ENCODE measurements around the gene MDFIC.

MDFIC gene

GRCh38 chr7:115044224-115044623, 122.3 kb downstream of the MDFIC start:
- DNase-seq: no peak

GRCh38 chr7:115047958-115048720, 126.2 kb downstream of the MDFIC start:
- DNase-seq: no peak

GRCh38 chr7:115052706-115053105, 130.8 kb downstream of the MDFIC start:
- no peak for DNase-seq

- DNase-seq: no peak
Measured at GRCh38 chr7:115054478-115055065, 132.7 kb downstream of the MDFIC start.

- no peak for DNase-seq
Measured at GRCh38 chr7:115056019-115056418, 134.1 kb downstream of the MDFIC start.

GRCh38 chr7:115058726-115059125, 136.8 kb downstream of the MDFIC start:
- DNase-seq: no peak

GRCh38 chr7:115059321-115059720, 137.4 kb downstream of the MDFIC start:
- no peak for DNase-seq

GRCh38 chr7:115060095-115060870, 138.4 kb downstream of the MDFIC start:
- no peak for DNase-seq

GRCh38 chr7:115066050-115066449, 144.2 kb downstream of the MDFIC start:
- peak; percentile 8 for DNase-seq

- no peak for DNase-seq
Measured at GRCh38 chr7:115066634-115067033, 144.7 kb downstream of the MDFIC start.

- DNase-seq: no peak
Measured at GRCh38 chr7:115068220-115068619, 146.3 kb downstream of the MDFIC start.
